HG03066 (cell line): Measurements from ENCODE around the gene GLI3.
A peak's percentile ranks its signal among the peaks of the same experiment; 100 is the strongest.

ENCODE experiments used
- ATAC-seq: cut with Tn5 transposase; IDR thresholded peaks from one replicate; pipeline ENCODE4 v1.9.1; 2021; ENCODE audit warnings: low read depth; ENCODE audit not compliant: unreplicated experiment

Gene GLI3

GRCh38 chr7:42236976-42237810 is at the start of gene GLI3:
TSS of gene GLI3 (minus strand) at chr7:42237209. CDS start at chr7:42223253, 13,956 bp downstream.
- ATAC-seq = peak; percentile 52

DNA sequence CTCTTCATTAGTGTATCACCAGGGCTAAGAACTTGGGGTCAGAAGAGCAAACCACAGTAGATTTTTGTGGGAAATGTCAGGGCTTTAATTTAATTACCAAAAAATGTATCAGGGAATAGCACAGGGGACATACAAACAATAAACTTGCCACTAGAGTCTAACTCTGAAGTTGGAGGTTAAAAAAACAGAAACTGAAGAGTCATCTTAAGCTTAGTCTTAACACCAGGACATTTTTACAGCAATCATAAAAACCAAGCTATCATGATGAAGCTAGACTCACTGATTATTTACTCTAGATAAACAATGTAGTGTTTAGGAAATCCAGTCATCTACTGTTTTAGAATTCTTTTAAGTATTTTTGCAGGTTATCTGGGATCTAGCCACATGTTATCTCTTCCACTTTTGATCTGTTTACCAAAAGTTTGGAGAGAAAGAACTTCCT is 48.4 kb upstream of the GLI3 start:
- no peak for ATAC-seq

- no peak for ATAC-seq
Measured at GRCh38 chr7:42283553-42283952, 46.5 kb upstream of the GLI3 start.

DNA sequence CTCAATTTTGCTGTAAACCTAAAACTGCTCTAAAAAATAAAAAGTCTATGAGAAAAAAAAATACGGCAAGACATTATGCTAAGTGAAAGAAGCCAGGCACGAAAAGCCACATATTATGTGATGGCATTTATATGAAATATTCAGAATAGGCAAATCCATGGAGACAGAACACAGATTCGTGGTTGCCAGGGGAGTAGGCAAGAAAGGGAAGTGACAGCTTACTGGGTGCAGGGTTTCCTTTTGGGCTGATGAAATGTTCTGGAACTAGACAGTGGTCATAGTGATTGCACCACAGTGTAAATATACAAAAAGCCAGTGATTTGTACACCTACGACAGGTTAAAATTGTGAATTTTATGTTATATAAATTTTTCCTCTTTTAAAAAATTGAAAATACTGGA is 41.3 kb upstream of the GLI3 start:
- no peak for ATAC-seq

GRCh38 chr7:42274053-42274452 is 37.0 kb upstream of the GLI3 start:
- ATAC-seq = no peak

GRCh38 chr7:42272793-42273665 is 36.0 kb upstream of the GLI3 start:
- no peak for ATAC-seq

DNA sequence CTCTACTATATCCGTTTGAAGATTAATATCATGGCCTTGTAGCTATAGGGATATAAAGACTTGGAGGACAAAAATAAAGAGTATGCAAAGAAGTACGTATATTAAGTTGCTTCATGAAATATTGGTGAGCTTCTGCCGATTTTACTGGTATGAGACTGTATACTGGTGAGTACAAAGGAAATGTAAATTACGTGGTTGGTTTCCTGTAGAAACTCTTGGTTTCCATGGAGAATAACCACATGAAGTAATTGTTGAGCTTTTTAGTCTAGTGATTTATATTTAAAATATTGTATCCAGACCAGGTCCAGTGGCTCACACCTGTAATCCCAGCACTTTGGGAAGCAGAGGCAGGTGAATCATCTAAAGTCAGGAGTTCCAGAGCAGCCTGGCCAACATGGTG is 32.2 kb upstream of the GLI3 start:
- no peak for ATAC-seq

- ATAC-seq = no peak
Measured at GRCh38 chr7:42264702-42265101, 27.7 kb upstream of the GLI3 start.

DNA sequence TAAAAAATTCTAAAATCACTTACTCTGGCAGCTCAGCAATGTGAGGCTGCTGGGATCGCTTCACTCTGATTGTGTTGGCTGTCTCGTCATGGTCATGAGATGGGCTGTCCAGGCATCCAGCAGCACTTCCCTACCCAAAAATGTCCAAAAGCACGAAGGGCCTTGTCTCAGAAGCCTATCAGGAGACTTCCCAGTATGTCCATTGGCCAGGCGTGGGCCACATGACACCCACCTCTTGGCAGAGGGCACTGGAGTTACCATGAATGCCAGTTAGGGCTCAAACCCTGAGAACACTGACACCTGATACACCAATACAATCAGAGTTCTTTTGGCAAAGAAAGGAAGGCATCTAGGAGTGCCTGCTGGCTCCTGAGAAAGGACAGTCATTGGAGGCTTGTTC is 27.0 kb upstream of the GLI3 start:
- no peak for ATAC-seq

DNA sequence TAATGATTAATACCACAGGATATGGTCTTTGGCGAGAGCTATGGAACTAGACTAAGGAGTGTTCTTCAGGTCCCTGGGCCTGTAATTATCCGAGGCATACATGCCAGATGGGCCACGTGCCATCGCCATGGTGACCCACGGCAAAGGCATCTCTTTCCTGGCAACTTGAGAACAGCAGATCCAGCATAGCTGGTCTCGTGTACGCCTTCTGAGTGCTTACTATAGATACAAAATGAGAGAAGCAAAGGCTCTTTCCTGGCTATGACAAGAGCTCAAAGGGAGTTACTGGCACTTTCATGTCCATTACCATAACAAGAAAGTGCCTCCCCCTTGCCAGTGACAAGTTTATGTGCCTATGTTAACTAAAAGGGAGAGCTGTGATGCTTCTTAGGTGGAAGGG is 26.0 kb upstream of the GLI3 start:
- no peak for ATAC-seq

DNA sequence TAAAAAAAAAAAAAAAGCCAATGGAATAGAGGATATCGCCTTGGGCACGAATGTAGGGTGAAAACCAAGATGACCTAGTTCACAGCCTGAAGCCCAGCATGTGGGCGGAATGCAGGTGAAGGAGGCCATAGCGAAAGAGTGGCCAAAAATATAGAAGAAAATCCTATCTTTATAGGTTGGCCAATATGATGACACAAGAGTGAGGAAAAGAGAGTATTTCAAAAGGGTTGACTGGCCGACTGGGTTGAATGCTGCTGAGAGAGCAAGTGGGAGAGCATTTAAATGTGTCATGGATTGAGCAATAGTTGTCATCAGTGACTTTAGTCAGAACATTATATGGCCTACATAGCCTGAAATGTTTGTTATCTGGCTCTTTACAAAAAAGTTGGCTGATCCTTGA is 17.2 kb upstream of the GLI3 start:
- ATAC-seq = no peak

DNA sequence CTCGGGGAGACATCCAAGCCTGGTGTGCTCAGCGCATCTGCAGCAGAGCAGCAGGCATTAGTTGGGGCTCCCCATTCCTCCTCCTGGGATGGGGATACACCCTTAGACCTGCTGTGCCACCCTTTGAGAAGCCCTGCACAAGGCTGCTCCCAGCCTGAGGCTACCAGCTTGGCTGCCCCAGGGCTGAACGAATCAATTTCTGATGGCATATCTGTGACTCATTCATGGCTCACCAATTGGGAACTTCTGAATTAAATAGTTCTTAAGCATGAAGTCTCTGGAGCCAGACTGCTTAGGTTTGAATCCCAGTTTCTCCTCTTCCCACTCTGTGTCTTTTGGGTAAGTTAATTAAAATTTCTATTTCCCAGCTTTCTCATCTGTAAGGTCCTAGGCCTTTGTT is 16.3 kb upstream of the GLI3 start:
- ATAC-seq = no peak

GRCh38 chr7:42250411-42250810 is 13.4 kb upstream of the GLI3 start:
- ATAC-seq = no peak

DNA sequence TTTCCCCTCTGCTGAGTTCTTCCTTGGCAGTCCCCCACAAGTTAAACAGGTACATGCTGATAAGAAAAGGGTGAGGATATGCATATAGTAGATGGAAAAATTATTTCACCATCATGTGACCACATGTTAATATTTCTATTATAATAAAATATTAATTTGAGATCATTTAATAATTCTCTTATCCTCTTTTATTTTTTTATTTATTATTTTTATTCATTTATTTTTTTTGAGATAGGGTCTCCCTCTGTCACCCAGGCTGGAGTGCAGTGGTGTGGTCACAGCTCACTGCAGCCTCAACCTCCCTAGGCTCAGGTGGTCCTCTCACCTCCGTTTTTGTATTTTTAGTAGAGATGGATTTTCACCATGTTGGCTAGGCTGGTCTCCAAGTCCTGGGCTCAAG is 11.6 kb upstream of the GLI3 start:
- no peak for ATAC-seq

- ATAC-seq = no peak
Measured at GRCh38 chr7:42247301-42247700, 10.3 kb upstream of the GLI3 start.

- ATAC-seq = no peak
Measured at GRCh38 chr7:42244828-42245227, 7.8 kb upstream of the GLI3 start.

- no peak for ATAC-seq
Measured at GRCh38 chr7:42242381-42242780, 5.4 kb upstream of the GLI3 start.

GRCh38 chr7:42241424-42241823 is 4.4 kb upstream of the GLI3 start:
- ATAC-seq = no peak

GRCh38 chr7:42240416-42240815 is 3.4 kb upstream of the GLI3 start:
- no peak for ATAC-seq

- no peak for ATAC-seq
Measured at GRCh38 chr7:42238709-42239366, 1.8 kb upstream of the GLI3 start.
